HG02588 (cell line): ENCODE data around the gene CPSF4.

Experiments
- ATAC-seq: cut with Tn5 transposase; IDR thresholded peaks from one replicate; pipeline ENCODE4 v1.9.1; 2021; ENCODE audit warnings: mild to moderate bottlenecking, moderate library complexity; ENCODE audit not compliant: unreplicated experiment

Gene CPSF4

DNA sequence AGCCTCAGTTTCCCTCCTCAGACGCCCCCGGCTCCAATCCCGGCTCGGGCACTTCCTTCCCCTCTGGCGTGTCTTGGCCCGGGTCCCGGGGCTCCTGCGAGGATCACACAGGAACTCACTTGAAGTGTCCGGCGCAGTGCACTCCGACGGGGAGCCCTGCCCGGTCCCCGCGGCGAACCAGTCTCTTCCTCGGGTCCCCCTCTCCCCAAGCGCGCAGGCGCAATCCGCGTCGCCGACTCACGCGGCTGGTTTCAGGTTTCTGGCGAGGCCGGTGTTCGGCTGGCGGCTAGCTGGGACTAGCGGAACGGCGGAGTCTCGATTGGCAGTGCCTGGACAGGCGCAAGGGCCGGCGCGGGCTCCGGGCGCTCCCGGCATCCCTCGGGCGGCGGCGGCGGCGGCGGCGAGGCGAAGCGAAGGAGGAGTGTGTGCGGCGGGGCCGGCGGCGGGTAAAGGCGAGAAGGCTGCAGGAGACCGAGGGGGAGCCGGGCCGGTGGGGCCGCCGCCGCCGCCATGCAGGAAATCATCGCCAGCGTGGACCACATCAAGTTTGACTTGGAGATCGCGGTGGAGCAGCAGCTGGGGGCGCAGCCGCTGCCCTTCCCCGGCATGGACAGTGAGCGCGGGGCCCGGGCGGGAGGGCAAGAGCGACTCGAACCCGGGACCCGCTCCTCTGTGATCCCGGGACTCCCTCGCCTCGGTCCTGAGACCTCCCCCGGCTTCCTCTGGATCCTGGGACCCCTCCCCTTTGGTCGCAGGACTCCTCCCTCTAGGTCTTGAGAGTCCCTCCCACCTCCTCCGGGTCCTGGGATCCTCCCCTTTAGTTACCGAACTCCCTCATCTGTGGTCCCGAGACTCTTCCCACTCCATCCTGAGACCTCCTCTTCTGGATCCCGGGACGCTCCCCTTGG, at the start of gene CPSF4, which contains the start of gene PTCD1:
Gene CPSF4 (plus strand): TSS at position 371 of the 908 bp plus-strand sequence. CDS start 140 bp downstream, at position 511.
Gene PTCD1 (minus strand): TSS at position 226 of the 908 bp plus-strand sequence. CDS start 3,556 bp downstream, outside the sequence.
- peak; percentile 93 for ATAC-seq

DNA sequence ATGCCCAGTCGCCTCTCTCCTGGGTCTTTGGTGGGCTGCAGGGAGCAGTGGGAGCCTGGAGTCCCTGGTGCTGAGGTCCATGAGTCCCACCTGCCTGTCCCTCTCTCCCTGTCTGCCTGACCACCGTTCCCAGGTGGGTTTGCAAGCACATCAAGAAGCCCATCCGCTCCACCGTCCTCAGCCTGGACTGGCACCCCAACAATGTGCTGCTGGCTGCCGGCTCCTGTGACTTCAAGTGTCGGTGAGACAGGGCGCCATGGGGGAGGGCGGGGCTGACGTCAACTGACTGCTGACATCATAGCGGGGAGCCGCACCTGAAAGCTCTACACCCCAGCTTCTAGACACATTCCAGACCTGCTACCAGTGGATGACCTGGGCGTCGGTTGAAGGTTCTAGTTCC, 49.0 kb upstream of the CPSF4 start:
- no peak for ATAC-seq

DNA sequence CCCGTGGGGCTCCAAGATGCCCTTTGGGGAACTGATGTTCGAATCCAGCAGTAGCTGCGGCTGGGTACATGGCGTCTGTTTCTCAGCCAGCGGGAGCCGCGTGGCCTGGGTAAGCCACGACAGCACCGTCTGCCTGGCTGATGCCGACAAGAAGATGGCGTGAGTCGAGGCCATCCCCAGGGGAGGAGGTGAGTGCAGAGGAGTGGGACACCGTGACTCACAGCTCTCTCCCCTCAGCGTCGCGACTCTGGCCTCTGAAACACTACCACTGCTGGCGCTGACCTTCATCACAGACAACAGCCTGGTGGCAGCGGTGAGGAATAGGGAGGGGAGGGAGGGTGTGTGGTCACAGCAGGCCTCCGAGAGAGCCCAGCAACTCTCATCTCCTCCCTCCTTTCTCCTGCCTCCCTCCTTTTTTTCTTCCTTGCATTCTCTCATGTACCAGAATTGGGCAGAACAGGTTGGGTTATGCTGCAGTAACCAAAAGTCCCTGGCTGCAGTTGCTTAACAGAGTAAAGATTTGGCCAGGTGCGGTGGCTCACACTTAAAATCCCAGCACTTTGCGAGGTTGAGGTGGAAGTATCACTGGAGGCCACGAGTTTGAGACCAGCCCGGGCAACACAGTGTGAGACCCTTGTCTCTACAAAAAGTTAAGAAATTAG, 47.7 kb upstream of the CPSF4 start:
- no peak for ATAC-seq

DNA sequence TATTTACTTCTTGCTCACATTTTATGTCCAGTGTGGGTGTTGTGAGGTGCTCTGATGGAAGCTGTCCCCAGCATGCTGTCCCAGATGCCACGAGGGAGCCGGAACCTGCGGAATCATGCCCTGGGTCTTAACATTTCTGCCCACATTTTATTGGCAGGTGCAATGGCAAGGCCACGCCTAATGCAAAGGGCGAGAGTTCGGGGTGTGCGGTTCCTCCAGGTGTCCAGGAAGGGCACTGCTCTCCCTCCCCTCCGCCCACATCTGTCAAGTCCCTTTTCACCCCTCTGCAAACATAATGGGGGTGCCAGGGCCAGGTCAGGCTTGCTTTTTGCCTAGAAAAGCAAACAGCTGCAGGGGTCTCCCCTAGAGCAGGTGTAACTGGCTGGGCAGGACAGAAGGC, 46.7 kb upstream of the CPSF4 start:
- ATAC-seq = no peak

DNA sequence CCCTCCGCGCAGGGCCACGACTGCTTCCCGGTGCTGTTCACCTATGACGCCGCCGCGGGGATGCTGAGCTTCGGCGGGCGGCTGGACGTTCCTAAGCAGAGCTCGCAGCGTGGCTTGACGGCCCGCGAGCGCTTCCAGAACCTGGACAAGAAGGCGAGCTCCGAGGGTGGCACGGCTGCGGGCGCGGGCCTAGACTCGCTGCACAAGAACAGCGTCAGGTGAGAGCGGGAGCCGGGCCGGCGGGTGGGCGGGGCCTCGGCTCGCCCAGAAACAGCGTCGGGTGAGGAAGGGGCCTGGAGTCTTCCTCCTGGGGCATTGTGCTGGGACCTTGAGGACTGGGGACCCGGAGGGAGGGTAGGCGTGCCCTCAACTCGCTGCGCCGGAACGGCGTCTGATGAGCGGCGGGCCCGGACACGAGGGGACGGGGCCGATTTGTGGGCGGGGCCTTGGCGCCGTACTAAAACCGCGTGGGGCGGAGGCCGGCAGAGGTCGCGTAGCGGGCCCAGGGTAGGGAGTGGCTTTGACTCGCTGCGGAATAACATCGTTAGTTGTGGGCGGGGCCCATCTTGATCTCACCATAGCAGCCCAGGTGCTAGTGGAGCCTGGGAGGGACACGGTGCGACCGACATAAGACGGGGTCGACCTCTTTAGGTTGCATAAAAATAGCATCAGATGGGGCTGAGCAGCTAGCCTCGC, 45.9 kb upstream of the CPSF4 start:
- ATAC-seq = no peak

DNA sequence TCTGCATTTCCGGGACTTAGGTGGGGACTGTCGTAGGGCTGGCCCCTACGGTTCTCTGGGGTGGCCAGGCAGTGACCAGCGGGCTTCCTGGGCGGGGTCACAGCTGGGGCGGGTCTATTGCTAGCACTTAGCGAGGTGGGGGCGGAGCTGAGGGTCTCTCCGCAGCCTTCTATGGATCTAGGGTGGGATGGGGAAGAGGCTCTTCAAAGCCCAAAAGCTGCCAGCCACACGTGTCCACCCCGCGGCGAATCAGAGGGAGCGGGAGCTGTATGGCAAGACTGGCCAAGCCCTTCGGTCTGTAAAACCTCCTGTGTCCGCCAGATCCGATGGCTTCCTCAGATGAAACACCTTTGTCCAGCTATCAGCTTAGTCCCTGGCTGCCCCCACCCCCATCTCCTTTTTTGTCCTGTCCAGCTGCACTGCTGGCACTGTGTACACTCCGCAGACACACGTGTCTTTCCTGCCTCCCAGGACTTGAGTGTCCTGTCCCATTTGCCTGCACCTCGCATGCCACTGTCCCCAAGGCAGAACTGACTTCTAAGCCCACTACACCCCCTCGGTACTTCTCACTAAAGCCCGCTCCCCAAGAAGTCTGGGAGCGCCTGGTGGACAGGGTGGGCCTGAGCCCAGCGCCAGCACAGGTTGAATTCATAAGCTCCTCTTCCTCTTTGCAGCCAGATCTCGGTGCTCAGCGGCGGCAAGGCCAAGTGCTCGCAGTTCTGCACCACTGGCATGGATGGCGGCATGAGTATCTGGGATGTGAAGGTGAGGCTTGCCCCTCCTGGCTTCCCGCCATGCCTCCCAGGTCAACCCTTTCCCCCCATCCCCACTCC, 45.2 kb upstream of the CPSF4 start:
- no peak for ATAC-seq

DNA sequence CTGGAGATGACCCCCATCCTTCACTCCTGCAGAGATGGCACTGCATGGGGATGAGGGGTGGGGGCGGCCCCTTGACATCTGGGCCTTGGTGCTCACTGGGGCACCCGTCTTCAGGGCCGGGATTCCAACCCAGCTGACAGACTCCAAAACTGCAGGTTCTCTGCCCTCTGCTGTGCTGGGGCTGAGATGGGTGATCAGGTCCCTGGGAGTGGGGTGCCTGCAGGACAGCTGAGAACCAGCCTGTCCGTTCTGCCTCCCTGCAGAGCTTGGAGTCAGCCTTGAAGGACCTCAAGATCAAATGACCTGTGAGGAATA, 44.6 kb upstream of the CPSF4 start:
- ATAC-seq = no peak

DNA sequence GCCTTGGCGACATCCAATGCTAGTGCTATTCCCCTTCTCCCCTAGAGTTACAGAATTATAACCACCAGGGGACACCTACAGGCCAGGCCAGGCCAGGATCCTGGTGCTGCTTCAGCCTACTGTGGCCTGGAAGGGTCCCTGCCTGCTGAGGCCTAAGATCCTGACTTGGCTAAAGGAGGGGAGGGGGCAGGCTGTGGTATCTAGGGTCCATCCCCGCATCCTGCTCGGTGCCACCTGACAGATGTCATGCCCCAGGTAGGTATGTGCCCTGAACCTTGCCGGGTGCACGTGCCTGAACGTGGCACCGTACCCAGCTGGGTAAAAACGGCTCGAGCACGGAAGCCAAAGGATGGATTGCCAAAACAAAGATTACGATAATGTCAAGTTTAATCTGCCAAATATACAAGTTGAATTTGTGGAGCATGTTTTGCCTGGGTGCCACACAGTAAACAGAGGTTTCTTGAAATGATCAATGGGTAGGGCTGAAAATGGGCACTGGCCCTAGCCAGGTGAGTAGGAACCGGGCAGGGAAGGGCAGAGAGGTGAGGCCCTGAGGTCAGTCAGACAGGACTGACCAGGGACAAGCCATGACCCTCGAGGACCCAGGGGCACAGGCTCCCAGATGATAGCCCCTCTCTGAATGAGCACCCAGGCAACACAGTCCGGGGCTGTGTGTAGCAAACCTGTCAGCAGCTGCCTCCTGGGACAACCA, 43.0 kb upstream of the CPSF4 start:
- no peak for ATAC-seq

DNA sequence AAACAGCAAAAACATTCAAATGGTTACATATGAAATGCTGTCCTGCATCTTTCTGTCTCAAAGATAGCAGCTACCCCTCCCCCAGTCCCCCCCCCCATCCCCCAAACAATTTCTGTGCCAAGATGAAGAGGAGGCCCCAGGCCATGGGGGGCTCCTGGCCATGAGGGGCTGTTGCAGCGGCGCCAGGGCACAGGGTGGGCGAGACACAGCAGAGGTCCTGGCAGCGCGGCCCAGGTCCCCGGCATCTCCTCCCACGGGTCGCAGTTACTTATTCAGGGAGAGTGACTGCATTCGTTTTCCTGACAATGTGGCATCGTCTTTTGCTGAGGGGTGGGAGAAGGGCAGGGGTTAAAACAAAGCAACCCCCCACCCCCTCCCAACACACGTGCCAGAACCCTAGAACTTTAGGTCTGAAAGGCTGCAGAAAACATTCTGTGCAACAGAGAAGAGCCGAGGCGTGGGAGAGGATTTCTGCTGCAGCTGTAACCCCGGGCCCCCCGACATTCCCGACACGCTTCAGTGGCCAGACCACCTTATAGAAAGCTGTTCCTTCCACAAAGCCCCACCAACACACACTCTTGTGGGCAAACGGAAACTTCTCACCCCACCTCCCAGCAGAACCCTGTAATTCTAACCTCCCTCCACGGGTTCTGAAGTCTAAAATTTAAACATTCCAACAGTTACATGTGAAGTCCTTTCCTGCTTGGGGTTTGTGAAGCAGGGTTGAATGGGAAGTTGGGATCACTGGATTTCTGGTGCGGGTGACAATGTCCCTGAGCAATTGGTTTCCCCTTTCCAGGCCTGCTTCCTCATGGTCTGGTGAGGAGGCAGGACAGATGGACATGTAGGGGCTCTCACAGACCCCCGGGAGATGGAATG, 42.1 kb upstream of the CPSF4 start:
- no peak for ATAC-seq

DNA sequence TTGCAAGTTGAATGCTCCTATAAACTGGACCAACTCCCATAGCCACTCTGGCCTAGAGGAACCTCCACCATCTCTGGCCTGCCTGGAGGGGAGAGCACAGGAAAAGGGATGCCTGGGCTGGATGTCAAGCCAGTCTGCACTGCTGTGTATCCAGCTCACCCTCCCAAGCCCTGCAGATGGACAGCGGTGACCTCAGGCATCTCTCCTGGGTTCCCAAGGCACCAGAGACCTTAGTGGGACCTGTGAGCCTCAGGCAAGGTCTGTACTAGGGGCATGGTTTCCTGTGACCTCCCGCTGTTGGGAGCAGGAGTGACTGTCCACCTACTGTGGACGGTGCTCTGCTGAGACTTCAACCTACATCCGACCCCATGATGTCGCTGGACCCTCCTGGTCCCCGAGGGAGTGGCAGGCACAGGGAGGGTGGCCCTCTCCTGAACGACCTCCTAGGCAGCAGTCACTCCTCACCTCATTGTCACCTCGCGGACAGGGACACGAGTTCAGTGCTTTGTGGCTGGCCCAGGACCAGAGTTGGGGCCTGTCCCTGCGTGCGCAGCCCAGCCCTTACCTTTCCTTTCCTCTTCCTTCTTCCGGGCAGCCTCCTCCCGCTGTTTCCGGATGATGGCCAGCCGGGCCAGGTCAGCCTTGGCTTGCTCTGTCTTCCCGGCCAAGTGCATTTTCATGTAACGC, 41.3 kb upstream of the CPSF4 start:
- no peak for ATAC-seq

DNA sequence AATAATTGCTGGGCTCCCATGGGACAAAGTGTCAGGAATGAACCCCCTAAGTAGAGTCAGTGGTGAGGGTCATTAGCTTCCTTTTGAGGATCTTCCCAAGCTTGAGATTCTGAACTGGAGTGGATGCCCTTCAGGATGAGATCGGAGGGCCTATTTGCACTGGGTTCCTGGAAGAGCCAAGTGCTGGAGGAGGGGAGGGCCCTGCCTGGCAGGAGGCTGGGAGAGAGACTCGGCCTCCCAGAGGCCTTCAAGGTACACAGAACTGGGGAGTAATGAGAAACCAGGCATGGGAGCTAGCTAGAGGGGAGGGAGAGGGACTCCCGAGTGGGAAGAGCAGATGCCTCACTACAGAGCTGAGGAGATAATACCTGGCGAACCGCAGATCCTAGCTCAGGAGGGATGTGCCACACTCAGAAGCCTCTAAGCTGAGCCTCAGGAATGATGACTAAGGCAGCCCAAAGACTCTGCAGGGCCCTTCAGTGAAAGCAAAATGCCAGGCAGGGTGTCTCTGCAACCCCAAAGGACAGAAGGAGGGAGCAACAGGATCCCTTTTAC, 39.8 kb upstream of the CPSF4 start:
- no peak for ATAC-seq

DNA sequence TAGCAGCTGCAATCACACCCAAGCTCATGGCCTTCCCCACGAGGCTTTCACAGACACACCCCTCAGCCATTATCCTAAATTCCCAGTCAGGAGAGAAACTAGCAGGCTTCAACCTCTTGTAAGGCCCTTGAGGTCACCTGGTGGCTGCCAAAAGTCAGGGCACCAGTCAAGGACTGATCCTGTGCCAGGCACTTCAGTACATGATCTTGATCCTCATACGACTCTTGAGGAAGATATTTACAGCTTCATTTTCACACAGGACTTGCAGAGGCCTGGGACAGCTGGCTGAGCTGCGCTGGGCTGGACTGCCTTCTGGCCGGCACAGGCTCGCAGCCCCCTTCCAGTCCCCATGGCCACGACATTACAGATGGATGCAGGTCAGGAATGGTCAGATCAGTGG, 39.1 kb upstream of the CPSF4 start:
- no peak for ATAC-seq

DNA sequence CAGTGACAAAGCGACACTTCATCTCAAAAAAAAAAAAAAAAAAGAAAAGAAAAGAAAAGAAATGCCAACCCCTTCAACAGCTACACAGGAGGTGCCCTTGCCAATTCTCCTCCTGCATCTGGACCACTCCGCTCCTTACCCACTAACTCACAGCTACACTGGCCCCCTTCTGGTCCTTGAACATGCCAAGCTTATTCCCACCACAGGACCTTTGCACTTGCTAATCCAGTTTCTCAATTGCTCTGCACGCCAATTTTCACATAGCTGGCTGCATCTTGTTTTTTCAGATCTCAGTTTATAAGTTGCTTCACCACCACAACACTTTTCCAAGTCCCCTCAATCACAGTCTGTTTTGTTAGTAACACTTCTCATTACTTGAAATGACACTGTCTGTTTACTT, 35.9 kb upstream of the CPSF4 start:
- no peak for ATAC-seq

DNA sequence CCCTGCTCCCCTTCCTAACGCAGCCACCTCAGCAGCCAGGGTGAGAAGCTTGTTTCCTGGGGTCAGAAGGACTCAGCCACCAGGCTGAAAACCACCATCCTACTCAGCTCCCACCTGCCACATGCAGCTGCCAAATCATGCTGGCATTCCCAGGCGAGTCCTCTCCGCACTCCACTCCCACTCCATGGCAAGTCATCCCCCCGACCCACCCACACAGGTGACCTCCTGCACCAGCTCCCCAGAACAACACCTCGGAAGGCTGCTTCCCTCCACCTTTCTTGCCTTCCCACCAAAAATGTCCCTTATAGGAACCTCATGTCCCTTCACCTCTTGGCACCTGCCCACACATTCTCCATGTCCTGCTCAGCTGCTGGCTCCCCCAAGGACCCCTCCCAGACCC, 35.0 kb upstream of the CPSF4 start:
- ATAC-seq = no peak

DNA sequence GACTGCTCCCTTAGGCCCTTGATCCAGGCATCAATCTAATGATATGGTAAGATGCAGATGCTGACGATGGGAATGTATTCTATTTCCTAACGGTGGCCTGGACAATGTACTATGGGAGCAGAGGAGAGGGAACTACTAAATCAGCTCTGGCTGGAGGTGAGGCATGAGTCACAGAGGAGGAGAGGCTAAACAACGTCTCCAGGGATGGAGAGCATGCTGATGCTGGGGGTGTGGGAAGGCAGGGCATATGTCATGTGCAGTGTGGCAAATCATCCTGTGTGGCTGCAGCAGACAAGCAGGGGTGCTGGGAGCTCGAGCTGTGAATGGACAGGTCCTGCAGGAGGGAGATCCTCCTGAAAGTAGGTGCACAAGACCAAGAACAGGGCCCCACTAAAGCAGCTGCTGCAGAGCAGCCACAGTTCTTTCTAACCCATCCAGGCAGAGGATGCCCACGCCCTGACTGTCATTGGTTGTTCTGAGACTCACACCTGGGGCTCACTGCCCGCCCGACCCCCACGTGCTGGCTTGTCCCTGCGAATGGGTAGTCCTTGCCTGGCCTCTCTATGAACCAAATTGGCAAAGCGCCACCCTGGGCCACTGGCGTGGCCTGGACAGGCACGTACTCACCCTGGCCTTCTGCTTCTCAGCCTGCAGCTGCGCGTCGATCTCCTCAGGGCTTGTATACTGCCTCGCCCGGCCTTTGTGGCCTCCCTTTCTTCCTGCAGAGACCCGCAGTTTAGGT, 34.3 kb upstream of the CPSF4 start:
- ATAC-seq = no peak

DNA sequence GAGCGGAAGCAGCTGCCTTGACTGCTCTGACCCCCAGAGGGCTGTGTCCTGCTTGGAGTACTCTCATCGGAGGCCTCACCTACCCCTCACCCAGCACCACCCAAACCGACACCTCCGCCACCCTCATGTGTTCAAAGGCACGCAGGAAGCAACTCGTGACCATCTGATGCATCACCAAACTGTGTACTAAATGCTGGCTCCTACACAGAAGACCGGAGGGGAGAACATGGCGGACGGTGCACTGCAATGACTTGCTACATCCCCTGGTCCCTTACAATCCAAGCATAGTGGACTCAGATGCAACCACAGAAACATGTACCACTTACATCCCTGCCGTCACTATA, 33.8 kb upstream of the CPSF4 start:
- ATAC-seq = no peak

DNA sequence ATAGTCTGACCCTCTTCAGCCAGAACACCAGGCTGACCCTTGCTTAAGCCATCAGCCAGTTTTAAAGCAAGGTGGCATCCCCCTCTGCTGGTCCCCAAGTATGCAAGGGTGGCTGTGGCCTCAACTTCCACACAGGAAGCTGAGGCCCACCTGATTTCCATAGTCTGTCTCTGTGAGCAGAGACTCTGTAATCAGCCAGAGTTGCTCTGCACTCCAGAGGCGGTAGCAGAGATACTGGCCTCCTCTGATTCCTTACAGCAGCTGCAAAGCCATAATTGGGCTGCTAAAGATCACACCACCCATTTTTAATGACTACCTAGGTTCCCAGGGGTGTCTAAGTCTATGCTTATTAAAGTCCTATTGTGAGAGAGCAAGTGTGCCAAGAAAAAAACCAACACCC, 32.2 kb upstream of the CPSF4 start:
- no peak for ATAC-seq

DNA sequence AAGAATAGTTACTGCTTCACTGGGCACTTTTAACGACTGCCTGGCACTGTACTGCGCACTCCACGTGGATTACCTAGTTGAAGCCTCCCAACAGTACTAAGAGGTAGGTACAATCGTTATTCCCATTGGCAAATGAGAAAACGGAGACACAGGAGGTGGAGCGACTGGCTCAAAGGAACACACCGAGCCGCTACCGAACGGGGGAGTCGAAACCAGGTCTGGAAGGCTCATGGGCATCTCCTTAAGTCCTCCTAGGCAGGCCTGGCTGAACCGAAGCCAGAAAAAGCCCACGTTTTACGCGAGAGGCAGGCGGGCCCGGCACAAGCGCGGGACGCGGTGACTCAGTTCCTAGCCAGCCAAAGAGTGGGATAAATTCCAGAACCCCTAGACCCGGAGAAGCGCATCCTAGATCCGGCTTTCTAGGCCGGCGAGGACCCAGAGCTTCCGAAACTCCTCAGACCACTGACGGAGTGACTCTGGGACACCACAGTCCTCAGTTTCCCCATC, 30.8 kb upstream of the CPSF4 start:
- no peak for ATAC-seq
